ENCODE measurements around the gene ABHD4.
"Not testable (repeated sequence)": the region's sequence is repeated elsewhere in the genome, so short reads cannot be mapped to it uniquely, and the experiment has no call there.

The ABHD4 gene

DNA sequence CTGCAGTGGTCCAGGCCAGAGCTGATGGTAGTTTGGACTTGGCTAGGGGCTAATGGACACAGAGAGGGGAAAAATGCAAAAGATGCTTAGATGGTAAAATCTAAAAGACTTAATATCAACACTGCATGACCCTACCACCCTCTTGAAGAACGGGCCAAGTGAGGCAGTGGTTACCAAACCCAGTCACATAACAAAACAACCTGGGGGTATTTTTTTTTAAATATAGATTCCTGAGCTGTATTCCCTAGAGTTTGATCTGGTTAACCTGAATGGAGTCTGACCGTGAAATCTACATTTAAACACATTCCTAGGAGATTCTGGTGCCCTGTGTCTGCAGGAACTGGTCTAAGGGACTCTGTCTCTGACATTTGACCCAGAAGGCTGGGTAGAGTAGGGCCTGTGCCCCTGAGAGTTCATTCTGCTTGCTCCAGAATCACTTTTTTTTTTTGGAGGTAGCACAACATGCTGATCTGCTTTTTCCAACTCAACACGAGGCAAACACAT, 15.7 kb downstream of the ABHD4 start:
- in situ Hi-C loops (cut with HindIII; ENCODE audit: low pct_ligation_motif_present, low sequenced_read_pairs) = no loop called here
- H3K27ac ChIP-seq = peak overlapping the region; percentile 89
- H3K4me3 ChIP-seq (ENCODE audit: low read depth, low read length) = no peak overlapping the region
- peaks cover 15% of the 10 kb centered on the region for H3K36me3 ChIP-seq (replicated peaks)
- DNase-seq = no peak
- TF ChIP-seq, protein P1, sequence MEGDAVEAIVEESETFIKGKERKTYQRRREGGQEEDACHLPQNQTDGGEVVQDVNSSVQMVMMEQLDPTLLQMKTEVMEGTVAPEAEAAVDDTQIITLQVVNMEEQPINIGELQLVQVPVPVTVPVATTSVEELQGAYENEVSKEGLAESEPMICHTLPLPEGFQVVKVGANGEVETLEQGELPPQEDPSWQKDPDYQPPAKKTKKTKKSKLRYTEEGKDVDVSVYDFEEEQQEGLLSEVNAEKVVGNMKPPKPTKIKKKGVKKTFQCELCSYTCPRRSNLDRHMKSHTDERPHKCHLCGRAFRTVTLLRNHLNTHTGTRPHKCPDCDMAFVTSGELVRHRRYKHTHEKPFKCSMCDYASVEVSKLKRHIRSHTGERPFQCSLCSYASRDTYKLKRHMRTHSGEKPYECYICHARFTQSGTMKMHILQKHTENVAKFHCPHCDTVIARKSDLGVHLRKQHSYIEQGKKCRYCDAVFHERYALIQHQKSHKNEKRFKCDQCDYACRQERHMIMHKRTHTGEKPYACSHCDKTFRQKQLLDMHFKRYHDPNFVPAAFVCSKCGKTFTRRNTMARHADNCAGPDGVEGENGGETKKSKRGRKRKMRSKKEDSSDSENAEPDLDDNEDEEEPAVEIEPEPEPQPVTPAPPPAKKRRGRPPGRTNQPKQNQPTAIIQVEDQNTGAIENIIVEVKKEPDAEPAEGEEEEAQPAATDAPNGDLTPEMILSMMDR (IDR thresholded peaks at IDR 0.05; ENCODE audit: low read depth, low read length, missing control alignments) = no peak
- H3K27me3 ChIP-seq (replicated peaks) = no peaks in the 10 kb centered on the region

DNA sequence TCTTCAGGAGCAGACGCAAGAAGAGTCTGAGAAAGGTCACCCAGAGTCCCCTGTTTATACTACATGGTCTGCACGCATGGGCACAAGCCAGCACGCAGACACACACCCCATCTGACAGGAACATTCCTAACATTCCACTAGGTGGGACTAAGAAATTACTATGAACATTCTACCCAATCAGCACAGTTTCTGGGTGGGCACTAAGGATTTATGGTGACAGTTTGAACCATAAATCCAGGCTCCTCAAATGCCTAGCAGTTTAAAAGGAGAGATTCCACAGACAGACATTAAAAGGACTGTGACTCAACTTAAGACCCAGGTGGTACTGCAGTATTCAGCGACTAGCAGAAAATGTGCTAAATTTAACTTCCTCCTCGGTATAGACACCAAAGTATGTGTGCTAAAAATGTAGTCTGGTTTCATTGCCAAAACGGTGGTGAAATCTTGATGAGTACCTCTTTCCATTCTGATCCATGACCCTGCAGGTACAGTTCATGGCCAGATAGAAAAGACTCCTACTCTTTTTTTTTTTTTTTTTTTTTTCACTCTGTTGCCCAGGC, 16.2 kb downstream of the ABHD4 start:
- in situ Hi-C loops (cut with HindIII; ENCODE audit: low pct_ligation_motif_present, low sequenced_read_pairs) = no loop called here
- Histone ChIP-seq H3K4me3 (ENCODE audit: low read depth, low read length) (no peak overlapping the region), H3K36me3 (replicated peaks) (peaks cover 15% of the 10 kb centered on the region), H3K27ac (peak overlapping the region; percentile 89), H3K27me3 (replicated peaks) (no peaks in the 10 kb centered on the region)
- DNase-seq = peak; percentile 94
- TF ChIP-seq, protein P1 (IDR thresholded peaks at IDR 0.05; ENCODE audit: low read depth, low read length, missing control alignments) = no peak

DNA sequence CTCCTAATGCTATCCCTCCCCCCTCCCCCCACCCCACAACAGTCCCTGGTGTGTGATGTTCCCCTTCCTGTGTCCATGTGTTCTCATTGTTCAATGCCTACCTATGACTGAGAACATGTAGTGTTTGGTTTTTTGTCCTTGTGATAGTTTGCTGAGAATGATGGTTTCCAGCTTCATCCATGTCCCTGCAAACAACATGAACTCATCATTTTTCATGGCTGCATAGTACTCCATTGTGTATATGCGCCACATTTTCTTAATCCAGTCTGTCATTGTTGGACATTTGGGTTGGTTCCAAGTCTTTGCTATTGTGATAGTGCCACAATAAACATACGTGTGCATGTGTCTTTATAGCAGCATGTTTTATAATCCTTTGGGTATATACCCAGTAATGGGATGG, 17.7 kb downstream of the ABHD4 start:
- H3K27ac ChIP-seq; H3K27me3 ChIP-seq (replicated peaks); in situ Hi-C loops (cut with HindIII; ENCODE audit: low pct_ligation_motif_present, low sequenced_read_pairs); H3K36me3 ChIP-seq (replicated peaks); H3K4me3 ChIP-seq (ENCODE audit: low read depth, low read length); DNase-seq: not testable (repeated sequence)

DNA sequence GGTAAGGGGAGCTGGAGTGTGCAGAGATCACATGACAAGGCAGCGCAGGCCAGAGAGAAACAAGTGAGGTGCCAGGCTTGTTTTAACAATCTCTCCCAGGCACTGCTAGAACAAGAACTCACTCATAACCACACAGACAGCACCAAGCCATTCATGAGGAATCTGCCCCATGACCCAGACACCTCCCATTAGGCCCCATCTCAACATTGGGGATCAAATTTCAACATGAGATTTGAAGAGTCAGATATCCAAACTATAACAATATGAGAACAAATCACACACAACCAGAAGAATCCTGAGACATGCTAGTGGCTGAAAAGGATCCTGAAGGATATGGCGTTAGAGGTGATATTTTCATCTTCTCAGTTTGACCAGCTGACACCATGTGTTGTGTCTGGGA, 24.2 kb downstream of the ABHD4 start:
- Histone ChIP-seq H3K27me3 (replicated peaks) (no peaks in the 10 kb centered on the region), H3K36me3 (replicated peaks) (no peaks in the 10 kb centered on the region), H3K27ac (peak overlapping the region; percentile 66), H3K4me3 (ENCODE audit: low read depth, low read length) (no peak overlapping the region)
- peak; percentile 71 for DNase-seq
- TF ChIP-seq, protein P1 (IDR thresholded peaks at IDR 0.05; ENCODE audit: low read depth, low read length, missing control alignments) = no peak
- in situ Hi-C loops (cut with HindIII; ENCODE audit: low pct_ligation_motif_present, low sequenced_read_pairs) = no loop called here

DNA sequence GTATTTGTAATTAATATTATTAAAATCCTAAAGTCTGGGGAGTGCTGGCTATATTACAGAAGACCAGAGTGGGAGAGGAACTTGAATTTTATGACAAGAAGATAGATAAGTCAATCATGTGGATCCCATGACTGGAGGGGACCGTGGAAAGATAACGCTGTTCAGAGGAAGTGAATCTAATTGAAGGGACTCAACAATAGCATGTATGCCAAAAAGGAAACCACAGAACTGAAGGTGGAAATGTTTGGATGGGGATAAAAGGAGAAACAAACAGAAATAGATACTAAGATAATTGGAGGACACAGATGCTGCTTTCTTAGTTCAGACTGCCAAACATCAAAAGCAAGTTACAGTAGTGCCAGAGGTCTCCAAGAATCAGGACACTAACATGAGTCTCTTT, 24.9 kb downstream of the ABHD4 start:
- TF ChIP-seq, protein P1 (IDR thresholded peaks at IDR 0.05; ENCODE audit: low read depth, low read length, missing control alignments) = no peak
- Histone ChIP-seq H3K36me3 (replicated peaks) (no peaks in the 10 kb centered on the region), H3K4me3 (ENCODE audit: low read depth, low read length) (no peak overlapping the region), H3K27ac (no peak overlapping the region), H3K27me3 (replicated peaks) (no peaks in the 10 kb centered on the region)
- in situ Hi-C loops (cut with HindIII; ENCODE audit: low pct_ligation_motif_present, low sequenced_read_pairs) = no loop called here
- no peak for DNase-seq

DNA sequence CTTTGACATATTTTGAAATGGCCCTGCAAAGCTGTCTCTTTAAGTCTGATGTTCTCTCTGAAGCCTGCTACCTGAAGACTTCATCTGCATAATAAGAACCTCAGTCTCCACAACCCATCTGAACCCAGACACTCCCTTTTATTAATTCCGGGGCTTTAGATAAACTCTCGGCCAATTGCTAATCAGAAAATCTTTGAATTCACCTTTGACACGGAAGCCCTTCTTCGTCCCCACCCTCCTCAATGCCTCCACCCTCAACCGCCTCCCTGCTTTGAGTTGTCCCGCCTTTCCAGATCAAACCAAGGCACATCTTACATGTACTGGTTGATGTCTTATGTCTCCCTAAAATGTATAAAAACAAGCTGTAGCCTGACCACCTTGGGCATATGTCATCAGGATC, 28.5 kb downstream of the ABHD4 start:
- TF ChIP-seq, protein P1 (IDR thresholded peaks at IDR 0.05; ENCODE audit: low read depth, low read length, missing control alignments) = no peak
- no peaks in the 10 kb centered on the region for H3K36me3 ChIP-seq (replicated peaks)
- H3K4me3 ChIP-seq (ENCODE audit: low read depth, low read length) = no peak overlapping the region
- no peaks in the 10 kb centered on the region for H3K27me3 ChIP-seq (replicated peaks)
- DNase-seq = no peak
- in situ Hi-C loops (cut with HindIII; ENCODE audit: low pct_ligation_motif_present, low sequenced_read_pairs) = no loop called here
- H3K27ac ChIP-seq = no peak overlapping the region
